HG02981 (cell line): ENCODE data around the gene CTRL.
"Not testable (repeated sequence)": the region's sequence is repeated elsewhere in the genome, so short reads cannot be mapped to it uniquely, and the experiment has no call there.

Experiments
- ATAC-seq: cut with Tn5 transposase; IDR thresholded peaks from one replicate; pipeline ENCODE4 v1.9.1; 2021; ENCODE audit warnings: mild to moderate bottlenecking, moderate library complexity; ENCODE audit not compliant: unreplicated experiment

Gene CTRL

DNA sequence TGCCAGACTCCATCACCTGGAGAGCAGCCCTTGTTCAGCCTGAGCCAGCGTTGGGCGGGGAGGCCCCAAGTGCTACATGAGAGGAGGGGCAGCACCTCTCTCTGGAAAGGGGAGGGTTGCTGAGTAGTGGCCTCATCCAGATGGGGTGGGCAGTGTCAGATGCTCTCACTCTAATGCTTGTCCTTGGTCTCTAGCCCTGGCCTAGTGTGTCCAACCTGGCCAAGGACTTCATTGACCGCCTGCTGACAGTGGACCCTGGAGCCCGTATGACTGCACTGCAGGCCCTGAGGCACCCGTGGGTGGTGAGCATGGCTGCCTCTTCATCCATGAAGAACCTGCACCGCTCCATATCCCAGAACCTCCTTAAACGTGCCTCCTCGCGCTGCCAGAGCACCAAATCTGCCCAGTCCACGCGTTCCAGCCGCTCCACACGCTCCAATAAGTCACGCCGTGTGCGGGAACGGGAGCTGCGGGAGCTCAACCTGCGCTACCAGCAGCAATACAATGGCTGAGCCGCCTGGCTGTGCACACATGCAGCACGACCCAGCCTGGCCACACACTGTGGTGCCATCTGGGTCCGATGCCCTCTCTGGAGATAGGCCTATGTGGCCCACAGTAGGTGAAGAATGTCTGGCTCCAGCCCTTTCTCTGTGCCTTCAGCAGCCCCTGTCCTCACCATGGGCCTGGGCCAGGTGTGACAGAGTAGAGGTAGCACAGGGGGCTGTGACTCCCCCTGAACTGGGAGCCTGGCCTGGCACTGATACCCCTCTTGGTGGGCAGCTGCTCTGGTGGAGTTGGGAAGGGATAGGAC lies 4.3 kb downstream of the CTRL start:
- no peak for ATAC-seq

- no peak for ATAC-seq
These were observed 5.4 kb downstream of the CTRL start for GRCh38 chr16:67926181-67926750.

DNA sequence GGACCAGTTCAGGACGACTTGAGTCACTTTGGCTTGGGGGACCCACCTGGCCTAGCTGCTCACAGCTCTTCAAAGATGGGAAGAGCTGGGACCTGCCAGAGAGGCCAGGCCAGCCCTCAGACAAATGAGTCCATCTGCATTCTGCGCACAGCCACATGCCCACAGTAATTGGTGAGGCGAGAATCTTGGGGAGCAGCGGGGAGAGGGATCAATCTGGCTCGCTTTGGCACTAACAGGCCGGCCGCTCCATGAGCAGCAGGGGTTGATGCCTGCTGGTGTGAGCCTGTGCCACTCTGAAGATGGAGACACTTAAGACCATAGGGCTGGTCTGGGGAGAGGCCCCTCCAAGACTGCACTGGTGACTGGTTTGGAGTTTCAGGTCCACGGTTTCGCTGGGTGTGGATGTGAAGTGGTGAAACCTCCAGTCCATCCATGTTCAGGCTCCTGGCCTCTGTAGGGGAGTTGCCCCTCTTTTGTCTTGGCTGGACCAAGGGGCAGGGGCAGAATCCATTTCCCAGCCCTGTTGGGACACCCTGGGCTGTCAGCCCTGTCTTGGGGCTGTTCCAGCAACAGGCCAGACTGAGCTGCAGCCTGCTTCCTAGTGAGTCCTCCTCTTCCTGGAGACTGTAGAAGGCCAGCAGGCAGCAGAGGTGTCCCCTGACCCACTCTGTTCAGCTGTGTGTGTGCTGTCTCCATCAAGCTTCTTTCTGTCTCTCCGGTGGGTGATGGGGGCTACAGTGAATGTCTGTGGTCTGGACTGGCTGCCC lies 7.3 kb downstream of the CTRL start:
- ATAC-seq, result no peak

DNA sequence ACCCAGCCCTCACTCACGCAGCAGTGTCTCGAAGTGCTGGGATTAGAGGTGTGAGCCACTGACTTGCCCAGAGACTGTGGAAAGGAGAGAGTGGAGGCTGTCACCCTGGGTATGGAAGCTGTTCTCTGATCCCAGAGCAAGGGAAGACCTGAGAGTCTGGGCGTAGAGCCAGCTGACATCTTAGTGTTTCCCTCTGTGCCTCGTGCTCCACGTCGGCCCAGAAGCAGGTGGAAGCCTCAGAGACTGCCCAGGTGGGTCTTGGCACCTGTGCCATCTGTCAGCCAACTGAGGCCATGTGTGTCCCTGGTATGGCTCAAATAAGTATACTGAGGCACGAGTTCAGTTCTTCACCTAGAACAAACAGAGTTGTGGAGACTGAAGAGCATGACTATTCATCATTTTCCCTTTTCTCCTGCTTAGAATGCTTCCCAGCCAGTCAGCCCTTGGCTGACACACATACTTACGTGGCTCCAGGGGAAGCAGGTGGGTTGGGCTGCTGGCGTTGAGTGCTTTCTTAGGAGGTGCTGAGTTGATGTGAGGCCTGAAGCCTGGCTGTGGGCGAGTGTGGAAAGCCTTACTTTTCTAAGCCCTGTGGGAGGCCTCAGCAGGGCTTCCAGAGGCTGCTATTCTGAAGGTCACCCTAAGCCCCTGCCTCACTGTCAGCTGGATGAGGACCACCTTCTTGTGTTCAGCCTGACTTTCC lies 8.1 kb downstream of the CTRL start:
- ATAC-seq, result no peak

DNA sequence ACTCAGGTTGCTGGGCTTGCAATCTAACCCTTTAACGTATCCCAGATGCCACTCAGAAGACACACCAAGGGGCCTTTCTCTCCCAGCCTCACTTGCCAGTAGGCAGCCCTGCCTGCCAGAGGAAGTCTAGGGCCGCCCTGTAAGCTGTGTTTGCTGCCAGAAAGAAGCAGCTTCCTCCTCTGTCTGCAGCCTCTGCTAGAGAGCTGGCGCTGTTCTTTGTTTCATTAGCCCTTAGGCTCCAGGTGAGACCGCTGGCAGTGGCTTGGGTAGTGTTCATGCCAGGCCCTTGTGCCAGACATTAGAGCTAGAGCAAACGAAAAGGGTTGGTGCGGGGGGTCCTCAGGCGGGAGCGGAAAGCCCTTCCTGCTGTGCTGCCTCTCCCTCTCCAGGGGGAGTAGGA lies 8.9 kb downstream of the CTRL start:
- no peak for ATAC-seq

- ATAC-seq, result no peak
These were observed 9.4 kb downstream of the CTRL start for GRCh38 chr16:67922221-67922620.

DNA sequence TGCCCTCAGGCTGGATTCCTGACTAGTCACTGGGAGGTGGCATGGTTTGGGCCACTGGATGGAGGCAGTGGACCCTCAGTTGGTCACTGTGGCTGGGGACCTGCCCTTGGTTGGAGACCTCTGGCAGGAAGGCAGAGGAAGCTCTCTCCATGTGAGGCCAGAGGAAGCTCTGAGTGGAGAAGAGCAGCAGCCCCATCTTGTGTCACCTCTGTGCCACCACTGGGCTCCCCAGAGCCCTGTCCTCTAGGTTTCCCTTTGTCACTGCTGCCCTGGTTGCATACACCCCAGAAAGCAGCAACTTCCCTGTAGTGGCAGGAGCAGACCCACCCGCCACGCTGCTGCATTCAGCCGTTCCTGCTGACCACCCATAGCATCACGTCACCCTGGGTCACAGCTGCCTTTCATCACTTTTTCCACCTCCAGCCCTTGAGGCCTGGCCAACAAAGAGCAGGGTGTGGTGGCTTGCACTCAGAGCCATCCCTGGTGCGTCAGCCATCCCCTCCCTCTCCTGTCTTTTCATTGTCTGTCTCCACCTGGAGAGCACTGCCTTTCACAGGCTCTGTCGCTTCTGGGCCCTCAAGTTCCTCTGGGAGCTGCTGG lies 11.9 kb downstream of the CTRL start:
- ATAC-seq, result no peak

- no peak for ATAC-seq
These were observed 13.8 kb downstream of the CTRL start for GRCh38 chr16:67917852-67918236.

GRCh38 chr16:67917140-67917851 lies 14.4 kb downstream of the CTRL start:
- ATAC-seq, result no peak

GRCh38 chr16:67915831-67916723 lies 15.6 kb downstream of the CTRL start:
- no peak for ATAC-seq

DNA sequence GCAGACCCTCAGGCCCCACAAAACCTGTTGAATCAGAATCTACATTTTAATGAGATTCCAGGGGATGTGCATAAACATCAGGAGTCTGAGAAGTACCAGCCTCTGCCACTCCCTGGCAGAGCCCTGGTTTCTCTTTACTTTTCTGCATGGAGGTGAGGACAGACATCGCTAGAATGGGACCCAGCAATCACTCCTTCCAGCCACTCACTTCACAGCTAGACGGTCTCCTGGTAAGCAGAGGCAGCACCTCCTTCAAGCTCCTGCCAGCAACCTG lies 16.2 kb downstream of the CTRL start:
- not testable (repeated sequence) for ATAC-seq

DNA sequence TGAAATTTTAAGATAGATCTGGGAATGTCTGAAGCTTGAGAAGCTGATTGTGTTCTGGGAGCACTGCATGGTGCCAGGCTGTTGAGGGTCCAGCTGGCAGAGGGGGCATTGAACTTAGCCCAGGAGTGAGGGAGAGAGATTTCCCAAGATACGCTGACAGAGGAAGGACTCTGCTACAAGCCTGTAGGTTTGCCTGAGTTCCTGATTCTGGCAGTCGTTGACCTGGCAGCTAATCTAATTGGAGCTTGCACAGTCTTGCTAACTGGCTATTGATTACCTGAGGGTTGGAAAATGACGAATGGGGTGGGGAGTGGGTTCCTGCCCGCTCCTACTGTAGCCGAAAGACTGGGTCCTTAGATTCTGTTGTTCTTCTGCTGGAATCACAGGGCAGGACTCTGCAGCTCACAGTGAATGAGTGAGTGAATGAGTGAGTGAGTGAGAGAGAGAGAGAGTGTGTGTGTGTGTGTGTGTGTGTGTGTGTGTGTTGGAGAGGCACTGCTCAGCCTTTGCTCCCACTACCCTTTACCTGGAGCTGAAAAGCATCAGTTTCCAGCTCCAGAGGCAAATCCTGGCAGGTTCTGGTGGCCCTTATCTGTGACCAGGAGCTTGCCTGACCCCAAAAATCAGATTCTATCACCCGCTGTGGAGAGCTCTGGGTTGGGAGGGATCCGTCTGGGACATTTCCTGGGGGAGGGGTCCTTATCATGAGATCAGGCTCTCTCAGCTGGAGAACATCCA lies 16.7 kb downstream of the CTRL start:
- ATAC-seq, result no peak

GRCh38 chr16:67910158-67910557 lies 21.5 kb downstream of the CTRL start:
- ATAC-seq, result no peak

DNA sequence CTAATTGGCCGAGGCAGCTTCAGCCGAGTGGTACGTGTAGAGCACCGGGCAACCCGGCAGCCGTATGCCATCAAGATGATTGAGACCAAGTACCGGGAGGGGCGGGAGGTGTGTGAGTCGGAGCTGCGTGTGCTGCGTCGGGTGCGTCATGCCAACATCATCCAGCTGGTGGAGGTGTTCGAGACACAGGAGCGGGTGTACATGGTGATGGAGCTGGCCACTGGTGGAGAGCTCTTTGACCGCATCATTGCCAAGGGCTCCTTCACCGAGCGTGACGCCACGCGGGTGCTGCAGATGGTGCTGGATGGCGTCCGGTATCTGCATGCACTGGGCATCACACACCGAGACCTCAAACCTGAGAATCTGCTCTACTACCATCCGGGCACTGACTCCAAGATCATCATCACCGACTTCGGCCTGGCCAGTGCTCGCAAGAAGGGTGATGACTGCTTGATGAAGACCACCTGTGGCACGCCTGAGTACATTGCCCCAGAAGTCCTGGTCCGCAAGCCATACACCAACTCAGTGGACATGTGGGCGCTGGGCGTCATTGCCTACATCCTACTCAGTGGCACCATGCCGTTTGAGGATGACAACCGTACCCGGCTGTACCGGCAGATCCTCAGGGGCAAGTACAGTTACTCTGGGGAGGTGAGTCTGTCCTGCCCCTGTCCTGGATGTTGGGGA lies 22.5 kb downstream of the CTRL start:
- ATAC-seq, result no peak

DNA sequence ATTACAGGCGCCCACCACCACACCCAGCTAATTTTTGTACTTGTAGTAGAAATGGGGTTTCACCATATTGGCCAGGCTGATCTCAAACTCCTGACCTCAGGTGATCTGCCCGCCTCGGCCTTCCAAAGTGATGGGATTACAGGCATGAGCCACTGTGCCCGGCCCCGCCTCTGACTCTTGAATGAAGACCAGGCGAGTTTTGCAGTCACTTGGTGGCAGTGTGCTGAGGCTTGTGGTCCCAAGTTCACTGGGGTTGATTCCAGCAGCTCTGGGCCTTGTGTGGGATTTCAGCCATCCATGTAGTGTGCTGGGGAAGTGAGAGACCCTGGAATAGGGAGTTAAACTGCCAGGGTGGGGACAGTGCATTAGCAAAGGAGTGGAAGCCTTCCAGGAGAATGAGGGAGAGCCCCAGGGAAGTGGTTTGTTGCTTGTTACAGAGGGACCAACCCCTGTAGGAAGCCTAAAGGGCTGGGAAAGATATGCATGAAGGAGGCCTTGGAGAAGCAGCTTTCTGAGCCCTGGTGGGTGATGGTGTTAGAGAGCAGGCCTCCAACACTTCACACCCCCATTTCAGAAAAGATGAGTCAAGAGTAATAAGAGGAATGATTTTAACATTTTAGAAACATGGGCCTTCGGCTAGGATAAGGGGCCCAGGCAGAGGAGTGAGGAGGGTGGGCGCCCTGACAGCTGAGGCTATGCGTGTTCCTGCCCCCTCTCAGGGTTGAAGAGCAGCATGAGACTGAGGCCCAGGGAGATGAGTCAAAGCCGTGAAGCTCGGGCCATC lies 24.1 kb downstream of the CTRL start:
- no peak for ATAC-seq

GRCh38 chr16:67902831-67903230 lies 28.8 kb downstream of the CTRL start:
- no peak for ATAC-seq

DNA sequence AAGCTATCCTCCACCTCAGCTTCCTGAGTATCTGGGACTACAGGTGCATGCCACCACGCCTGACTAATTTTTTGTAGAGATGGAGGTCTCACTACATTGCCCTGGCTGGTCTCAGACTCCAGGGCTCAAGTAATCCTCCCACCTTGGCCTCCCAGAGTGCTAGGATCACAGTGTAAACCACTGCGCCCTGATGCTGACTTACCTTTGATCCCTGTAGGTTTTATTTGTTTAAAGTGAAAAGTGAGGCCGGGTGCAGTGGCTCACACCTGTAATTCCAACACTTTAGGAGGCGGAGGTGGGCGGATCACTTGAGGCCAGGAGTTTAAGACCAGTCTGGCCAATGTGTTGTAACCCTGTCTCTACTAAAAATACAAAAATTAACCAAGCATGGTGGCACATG lies 29.9 kb downstream of the CTRL start:
- no peak for ATAC-seq

DNA sequence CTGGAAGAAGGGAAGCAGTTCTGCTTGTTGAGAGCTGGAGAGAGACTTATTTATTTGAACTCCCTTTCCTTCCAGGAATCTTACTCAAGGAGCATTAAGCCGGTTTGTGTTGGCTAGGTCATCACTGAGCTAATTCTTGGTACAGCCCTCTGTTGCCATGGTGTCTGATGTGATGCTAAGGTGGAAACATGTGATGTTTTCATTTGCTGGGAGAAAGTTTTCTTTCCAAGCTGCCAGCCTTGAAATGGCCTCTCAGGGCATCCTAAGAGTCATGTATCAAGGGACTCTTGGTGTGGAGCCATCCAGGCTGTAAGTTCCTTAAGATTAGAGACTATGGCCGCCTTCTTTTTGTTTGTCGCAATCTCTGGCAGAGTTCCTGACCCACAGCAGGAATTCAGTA lies 34.4 kb downstream of the CTRL start:
- no peak for ATAC-seq
